Type B pancreatic cell (in vitro differentiated cells): ENCODE data around the gene ADGRG6. TPM values are rescaled to one million over a fixed set of nuclear protein-coding genes. Genes with fewer than 3 reads are reported as not detected.

Experiments
- DNase-seq: peaks from one replicate; pipeline ENCODE4 v3.0.0; 2021; ENCODE audit warnings: mixed read lengths; ENCODE audit not compliant: unreplicated experiment; ENCODE audit errors: extremely low spot score
- H3K27ac Mint-ChIP-seq: 2 replicates; pipeline ENCODE4 v1.8.0; 2021; ENCODE audit warnings: mild to moderate bottlenecking, mixed read lengths
- H3K27me3 Mint-ChIP-seq: 2 replicates; pipeline ENCODE4 v1.8.0; 2021; ENCODE audit warnings: mixed read lengths
- H3K36me3 Mint-ChIP-seq: 2 replicates; pipeline ENCODE4 v1.8.0; 2021; ENCODE audit warnings: mixed read lengths
- H3K4me1 Mint-ChIP-seq: one replicate; pipeline ENCODE4 v1.8.0; 2021; ENCODE audit warnings: mixed read lengths; ENCODE audit not compliant: unreplicated experiment
- H3K4me3 Mint-ChIP-seq: 2 replicates; pipeline ENCODE4 v1.8.0; 2021; ENCODE audit warnings: mild to moderate bottlenecking, mixed read lengths
- H3K9me3 Mint-ChIP-seq: 2 replicates; pipeline ENCODE4 v1.8.0; 2021; ENCODE audit warnings: mixed read lengths
- CTCF ChIP-seq: fragments of 200-600 bp; sonication (generic); conservative IDR thresholded peaks from 2 replicates; pipeline ENCODE4 v1.5.0; 2021; ENCODE audit warnings: antibody characterized with exemption, mild to moderate bottlenecking
- total RNA-seq: library from RNA; stranded (reverse); gene quantifications from 2 replicates; pipeline ENCODE4 v1.2.1, GENCODE V29; 2021; ENCODE audit warnings: low replicate concordance

The ADGRG6 gene
- total RNA-seq, 1 donor from 2014 or later, result 26.7 TPM

DNA sequence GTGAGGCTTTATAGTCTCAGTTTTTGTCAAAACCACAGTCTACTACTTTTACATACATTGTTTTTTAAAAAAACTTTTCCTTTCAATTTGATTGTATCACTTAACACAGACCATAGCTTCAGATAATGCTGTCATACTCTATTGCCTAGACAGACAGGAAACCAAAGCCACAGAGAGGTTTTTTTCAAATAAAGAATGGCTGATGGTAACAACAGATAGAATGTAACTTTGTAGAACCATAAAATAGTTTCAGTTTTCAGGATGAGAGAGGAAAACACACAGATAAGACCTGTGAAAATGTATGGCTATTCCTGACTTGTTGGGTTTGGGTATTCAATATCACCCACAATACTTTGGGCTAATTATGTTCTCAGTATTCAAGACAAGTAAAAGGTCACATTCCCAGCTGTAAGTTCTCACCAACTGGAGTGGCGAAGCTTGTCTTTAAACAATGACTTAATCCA, 94.0 kb downstream of the ADGRG6 start:
- Mint-ChIP-seq H3K4me1 (peaks cover 8% of the 10 kb centered on the region), H3K27ac (no peak overlapping the region), H3K36me3 (no peaks in the 10 kb centered on the region), H3K27me3 (no peaks in the 10 kb centered on the region), H3K9me3 (no peaks in the 10 kb centered on the region), H3K4me3 (no peak overlapping the region)
- no peak for TF ChIP-seq CTCF
- DNase-seq, result no peak

DNA sequence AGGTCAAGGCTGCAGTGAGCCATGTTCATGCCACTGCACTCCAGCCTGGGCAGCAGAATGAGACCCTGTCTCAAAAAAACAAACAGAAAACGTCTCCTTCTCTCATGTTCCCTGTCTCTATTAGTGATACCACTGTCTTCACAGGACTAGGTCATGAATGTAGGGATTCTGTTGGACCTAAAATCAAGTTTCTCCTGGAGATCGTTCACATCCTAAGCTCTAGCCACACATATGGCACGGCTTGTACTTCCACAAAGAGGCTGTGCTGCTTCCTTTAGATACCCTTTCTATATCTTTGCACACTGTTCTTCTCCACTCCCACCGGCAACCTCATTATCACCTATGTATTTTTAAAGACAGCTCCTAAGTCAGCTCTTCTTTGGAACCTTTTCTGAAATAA, 96.5 kb downstream of the ADGRG6 start:
- TF ChIP-seq CTCF, result no peak
- Mint-ChIP-seq H3K4me3 (no peak overlapping the region), H3K27ac (no peak overlapping the region), H3K36me3 (peaks cover 4% of the 10 kb centered on the region), H3K4me1 (peaks cover 9% of the 10 kb centered on the region), H3K9me3 (no peaks in the 10 kb centered on the region), H3K27me3 (no peaks in the 10 kb centered on the region)
- DNase-seq, result no peak

DNA sequence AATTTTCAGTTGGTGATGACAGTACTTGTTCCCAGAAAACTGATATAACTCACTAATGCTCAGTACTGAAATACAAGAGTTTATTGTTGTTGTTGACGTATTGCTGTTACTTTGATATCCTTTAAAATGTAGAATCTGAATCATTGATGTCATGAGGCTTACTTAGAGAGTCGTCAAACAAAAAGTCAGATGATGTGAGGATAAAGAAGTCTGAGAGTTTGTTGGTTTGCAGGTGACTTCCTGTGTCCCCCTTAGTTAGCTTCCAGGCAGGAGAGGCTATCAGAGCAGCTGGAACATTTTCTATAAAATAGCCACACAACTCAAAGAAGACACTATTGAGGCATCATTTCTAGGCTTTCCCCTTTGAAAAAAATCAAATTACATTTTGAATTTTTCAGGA, 97.9 kb downstream of the ADGRG6 start:
- no peak for DNase-seq
- no peak overlapping the region for H3K4me3 Mint-ChIP-seq
- H3K27ac Mint-ChIP-seq, result no peak overlapping the region
- H3K9me3 Mint-ChIP-seq, result no peaks in the 10 kb centered on the region
- peaks cover 4% of the 10 kb centered on the region for H3K36me3 Mint-ChIP-seq
- no peak for TF ChIP-seq CTCF
- peaks cover 9% of the 10 kb centered on the region for H3K4me1 Mint-ChIP-seq
- H3K27me3 Mint-ChIP-seq, result no peaks in the 10 kb centered on the region

DNA sequence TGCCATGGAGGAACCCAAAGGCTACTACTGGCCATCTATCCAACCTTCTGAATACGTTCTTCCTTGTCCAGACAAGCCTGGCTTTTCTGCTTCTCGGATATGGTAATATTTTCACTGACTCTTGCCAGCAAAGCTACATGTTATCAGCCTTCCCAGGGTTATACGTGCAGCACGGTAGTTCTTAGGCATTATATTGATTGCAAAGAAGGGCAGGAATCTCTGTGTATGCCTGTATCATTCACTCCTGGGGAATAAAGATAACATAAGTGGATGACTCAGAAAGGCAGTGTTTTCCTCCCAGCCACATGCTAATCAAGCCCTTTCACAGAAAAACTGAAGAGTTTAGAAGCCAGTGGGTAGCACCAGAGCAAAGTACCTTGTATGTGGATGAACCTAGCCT, 98.7 kb downstream of the ADGRG6 start:
- Mint-ChIP-seq H3K4me1 (peaks cover 9% of the 10 kb centered on the region), H3K9me3 (no peaks in the 10 kb centered on the region), H3K4me3 (no peak overlapping the region), H3K27ac (peak overlapping the region; percentile 56), H3K27me3 (no peaks in the 10 kb centered on the region), H3K36me3 (peaks cover 4% of the 10 kb centered on the region)
- TF ChIP-seq CTCF, result no peak
- DNase-seq, result no peak

DNA sequence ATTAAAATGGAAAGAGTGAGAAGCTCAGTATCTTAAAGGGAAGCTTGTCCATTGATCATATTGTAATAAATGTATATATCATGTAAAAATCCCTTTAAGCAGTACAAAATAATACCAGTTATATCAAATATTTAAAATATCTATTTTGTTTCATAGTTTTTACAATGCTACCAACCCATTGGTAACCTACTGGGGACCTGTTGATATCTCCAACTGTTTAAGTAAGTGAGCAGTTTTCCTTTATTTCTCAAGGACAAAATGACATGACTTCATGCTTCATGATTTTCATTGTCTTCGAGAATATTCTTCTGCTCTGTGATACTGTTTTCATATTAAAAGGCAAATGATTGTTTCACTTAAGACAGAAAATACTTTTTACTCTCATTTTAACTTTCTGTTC, 100.0 kb downstream of the ADGRG6 start:
- no peak for DNase-seq
- Mint-ChIP-seq H3K4me3 (no peak overlapping the region), H3K4me1 (peaks cover 6% of the 10 kb centered on the region), H3K36me3 (peaks cover 4% of the 10 kb centered on the region), H3K27ac (no peak overlapping the region), H3K27me3 (no peaks in the 10 kb centered on the region), H3K9me3 (no peaks in the 10 kb centered on the region)
- no peak for TF ChIP-seq CTCF

DNA sequence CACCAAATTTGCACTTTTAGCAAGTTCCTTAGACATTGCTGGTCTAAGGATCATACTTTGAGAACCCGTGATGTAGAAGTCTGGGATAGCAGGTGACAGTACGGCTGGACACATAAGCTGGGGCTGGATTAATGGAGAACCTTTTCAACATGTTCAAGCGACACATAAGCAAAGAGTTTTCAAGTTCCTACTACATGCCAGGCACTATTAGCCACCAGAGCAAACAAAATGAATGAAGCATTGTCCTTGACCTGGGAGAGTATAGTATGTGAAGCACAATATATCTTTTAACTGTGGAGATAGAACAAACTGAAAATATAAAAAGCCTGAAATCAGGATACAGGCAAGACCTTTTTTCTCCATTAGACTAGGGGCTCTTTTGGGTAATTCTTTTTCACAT, 102.9 kb downstream of the ADGRG6 start:
- Mint-ChIP-seq H3K9me3 (no peaks in the 10 kb centered on the region), H3K36me3 (peaks cover 7% of the 10 kb centered on the region), H3K27me3 (no peaks in the 10 kb centered on the region), H3K27ac (no peak overlapping the region), H3K4me1 (peaks cover 6% of the 10 kb centered on the region), H3K4me3 (no peak overlapping the region)
- no peak for DNase-seq
- TF ChIP-seq CTCF, result no peak
